Kidney epithelial cell (primary cell): Measurements from ENCODE around the gene ASCC3. TPM values are rescaled to one million over a fixed set of nuclear protein-coding genes. Genes with fewer than 3 reads are reported as not detected.

ENCODE experiments used
- DNase-seq: peaks from one replicate; pipeline ENCODE4 v3.0.0-alpha.2; 2010; ENCODE audit warnings: low read depth
- H3K27me3 ChIP-seq: 2 replicates; pipeline ENCODE4 v1.6.0; 2011; ENCODE audit warnings: low read length; ENCODE audit not compliant: control insufficient read depth, insufficient read depth
- H3K36me3 ChIP-seq: 2 replicates; pipeline ENCODE4 v1.5.1; 2011; ENCODE audit warnings: low read length; ENCODE audit not compliant: control insufficient read depth, insufficient read depth
- H3K4me3 ChIP-seq: 2 replicates; pipeline ENCODE4 v1.5.1; 2011; ENCODE audit warnings: low read depth, mild to moderate bottlenecking, control low read depth, low read length
- CTCF ChIP-seq: IDR thresholded peaks from 2 replicates; pipeline ENCODE4 v1.5.1; 2011; ENCODE audit warnings: mild to moderate bottlenecking, moderate library complexity, low read length, control low read depth, inconsistent platforms; ENCODE audit not compliant: insufficient read depth, poor library complexity, severe bottlenecking
- total RNA-seq: library from RNA; depleted of rRNA; stranded (reverse); fragments of >200 nt; gene quantifications from 2 replicates; pipeline ENCODE4 v1.2.3, GENCODE V29; 2015

Gene ASCC3
- total RNA-seq, 1 donor from 2014 or later, result 41.9 TPM

GRCh38 chr6:100704961-100705360 is 176.2 kb downstream of the ASCC3 start:
- Histone ChIP-seq H3K27me3 (no peaks in the 10 kb centered on the region), H3K4me3 (no peak overlapping the region), H3K36me3 (no peaks in the 10 kb centered on the region)
- DNase-seq, result no peak
- TF ChIP-seq CTCF, result no peak

- Histone ChIP-seq H3K27me3 (no peaks in the 10 kb centered on the region), H3K4me3 (no peak overlapping the region), H3K36me3 (no peaks in the 10 kb centered on the region)
- DNase-seq, result no peak
- TF ChIP-seq CTCF, result no peak
These were observed 179.4 kb downstream of the ASCC3 start for GRCh38 chr6:100701728-100702127.

- Histone ChIP-seq H3K36me3 (no peaks in the 10 kb centered on the region), H3K27me3 (no peaks in the 10 kb centered on the region)
These were observed 181.1 kb downstream of the ASCC3 start for GRCh38 chr6:100700009-100700408.

GRCh38 chr6:100695445-100695844 is 185.7 kb downstream of the ASCC3 start:
- H3K27me3 ChIP-seq, result no peaks in the 10 kb centered on the region
- H3K36me3 ChIP-seq, result no peaks in the 10 kb centered on the region
- no peak for DNase-seq
- TF ChIP-seq CTCF, result no peak
- no peak overlapping the region for H3K4me3 ChIP-seq

More at GRCh38 chr6:100700009-100700408, 181.1 kb downstream of the ASCC3 start:
- H3K4me3 ChIP-seq, result no peak overlapping the region
- no peak for DNase-seq
- no peak for TF ChIP-seq CTCF

- H3K27me3 ChIP-seq, result no peaks in the 10 kb centered on the region
- no peak overlapping the region for H3K4me3 ChIP-seq
- TF ChIP-seq CTCF, result no peak
- H3K36me3 ChIP-seq, result no peaks in the 10 kb centered on the region
- no peak for DNase-seq
These were observed 187.7 kb downstream of the ASCC3 start for GRCh38 chr6:100693249-100693927.

- Histone ChIP-seq H3K27me3 (no peaks in the 10 kb centered on the region), H3K4me3 (no peak overlapping the region), H3K36me3 (no peaks in the 10 kb centered on the region)
- no peak for TF ChIP-seq CTCF
- no peak for DNase-seq
These were observed 189.2 kb downstream of the ASCC3 start for GRCh38 chr6:100691972-100692371.
